ENCODE measurements around the gene PROX2. TPM values are rescaled to one million over a fixed set of nuclear protein-coding genes. Genes with fewer than 3 reads are reported as not detected.

Gene PROX2
- total RNA-seq, 1 donor from 2014 or later, result not detected

- Histone ChIP-seq H3K4me3 (ENCODE audit: low read depth, low read length) (no peak overlapping the region), H3K36me3 (ENCODE audit: control insufficient read depth, insufficient read depth, low read length) (no peaks in the 10 kb centered on the region), H3K27me3 (ENCODE audit: control insufficient read depth, insufficient read depth, low read length) (no peaks in the 10 kb centered on the region)
- TF ChIP-seq CTCF (IDR thresholded peaks at IDR 0.05; ENCODE audit: insufficient read depth, low read length, poor library complexity, severe bottlenecking), result no peak
- no peak for DNase-seq (ENCODE audit: low read depth)
Measured at GRCh38 chr14:74843653-74844052, 32.3 kb downstream of the PROX2 start.

- no peak for DNase-seq (ENCODE audit: low read depth)
- no peaks in the 10 kb centered on the region for H3K36me3 ChIP-seq (ENCODE audit: control insufficient read depth, insufficient read depth, low read length)
- no peak for TF ChIP-seq CTCF (IDR thresholded peaks at IDR 0.05; ENCODE audit: insufficient read depth, low read length, poor library complexity, severe bottlenecking)
- no peaks in the 10 kb centered on the region for H3K27me3 ChIP-seq (ENCODE audit: control insufficient read depth, insufficient read depth, low read length)
- H3K4me3 ChIP-seq (ENCODE audit: low read depth, low read length), result no peak overlapping the region
Measured at GRCh38 chr14:74841230-74842207, 34.4 kb downstream of the PROX2 start.

GRCh38 chr14:74840603-74841030, 35.3 kb downstream of the PROX2 start:
- Histone ChIP-seq H3K4me3 (ENCODE audit: low read depth, low read length) (no peak overlapping the region), H3K36me3 (ENCODE audit: control insufficient read depth, insufficient read depth, low read length) (no peaks in the 10 kb centered on the region), H3K27me3 (ENCODE audit: control insufficient read depth, insufficient read depth, low read length) (no peaks in the 10 kb centered on the region)
- no peak for DNase-seq (ENCODE audit: low read depth)
- no peak for TF ChIP-seq CTCF (IDR thresholded peaks at IDR 0.05; ENCODE audit: insufficient read depth, low read length, poor library complexity, severe bottlenecking)

DNA sequence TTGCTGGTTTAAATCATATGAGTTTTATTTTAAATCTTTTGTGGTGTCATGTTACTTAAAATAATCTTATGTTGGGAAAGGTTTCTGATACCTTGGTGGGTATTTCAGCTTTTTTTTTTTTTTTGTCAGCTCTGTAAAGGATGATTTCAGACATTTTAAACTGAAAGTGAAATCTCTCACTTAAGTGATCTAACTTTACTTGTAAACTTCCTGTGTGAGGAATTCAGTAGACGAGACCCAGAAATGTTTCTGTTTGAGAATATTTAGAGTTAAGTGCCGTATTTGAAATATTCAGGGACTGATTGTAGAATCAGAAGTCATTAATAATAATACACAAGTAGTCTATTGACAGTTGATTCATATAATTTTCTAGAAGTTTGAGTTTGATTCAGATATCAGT, 37.8 kb downstream of the PROX2 start:
- DNase-seq (ENCODE audit: low read depth), result no peak
- Histone ChIP-seq H3K4me3 (ENCODE audit: low read depth, low read length) (no peak overlapping the region), H3K27me3 (ENCODE audit: control insufficient read depth, insufficient read depth, low read length) (no peaks in the 10 kb centered on the region), H3K36me3 (ENCODE audit: control insufficient read depth, insufficient read depth, low read length) (no peaks in the 10 kb centered on the region)
- no peak for TF ChIP-seq CTCF (IDR thresholded peaks at IDR 0.05; ENCODE audit: insufficient read depth, low read length, poor library complexity, severe bottlenecking)

DNA sequence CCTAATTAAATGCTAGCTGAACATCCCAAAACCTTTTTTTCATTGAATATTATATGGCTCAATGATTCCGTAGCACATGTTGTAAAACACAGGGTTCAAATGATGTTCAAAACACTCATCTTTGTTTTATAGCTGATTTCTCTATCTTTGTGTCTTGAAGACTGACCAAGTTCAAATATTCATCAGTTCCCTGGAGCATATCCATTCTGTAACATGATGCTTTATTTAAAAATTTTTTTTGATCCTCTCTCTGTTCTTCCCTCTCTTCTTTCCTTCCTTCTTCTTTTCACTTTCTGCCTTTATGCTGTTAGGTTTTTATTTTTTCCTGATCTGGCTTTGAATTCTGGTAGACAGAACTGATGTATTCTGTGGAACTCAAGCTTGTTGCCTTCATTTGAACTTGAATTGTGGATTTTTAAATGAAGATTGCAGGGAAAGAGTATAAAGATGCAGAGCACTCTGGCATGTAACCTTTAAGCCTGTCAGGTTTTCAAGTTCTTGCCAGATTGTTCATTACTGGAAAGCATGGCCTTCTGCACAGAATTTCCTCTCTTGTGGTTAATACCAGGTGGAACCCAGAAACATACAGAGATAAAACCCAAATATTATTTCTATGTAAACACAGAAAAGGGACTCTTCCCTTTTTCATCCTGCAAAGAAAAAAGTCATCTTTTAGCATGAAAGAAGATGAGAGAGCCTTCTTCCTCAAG, 39.5 kb downstream of the PROX2 start:
- no peak for DNase-seq (ENCODE audit: low read depth)
- H3K4me3 ChIP-seq (ENCODE audit: low read depth, low read length), result no peak overlapping the region
- H3K36me3 ChIP-seq (ENCODE audit: control insufficient read depth, insufficient read depth, low read length), result no peaks in the 10 kb centered on the region
- no peaks in the 10 kb centered on the region for H3K27me3 ChIP-seq (ENCODE audit: control insufficient read depth, insufficient read depth, low read length)
- TF ChIP-seq CTCF (IDR thresholded peaks at IDR 0.05; ENCODE audit: insufficient read depth, low read length, poor library complexity, severe bottlenecking), result no peak
